IPS-18a (cell line): Measurements from ENCODE around the gene ZDHHC17.

Source experiments
- H3K27ac ChIP-seq: one replicate; pipeline ENCODE4 v1.5.1; 2013; ENCODE audit warnings: low read length
- H3K27me3 ChIP-seq: one replicate; pipeline ENCODE4 v1.6.1; 2013; ENCODE audit warnings: mild to moderate bottlenecking, low read length; ENCODE audit not compliant: control insufficient read depth, insufficient read depth
- H3K36me3 ChIP-seq: one replicate; pipeline ENCODE4 v1.6.1; 2013; ENCODE audit warnings: low read depth, low read length; ENCODE audit not compliant: control insufficient read depth
- H3K4me1 ChIP-seq: one replicate; pipeline ENCODE4 v1.6.1; 2013; ENCODE audit warnings: low read depth, low read length; ENCODE audit not compliant: control insufficient read depth
- H3K4me3 ChIP-seq: one replicate; pipeline ENCODE4 v1.5.1; 2013; ENCODE audit warnings: low read length
- H3K9ac ChIP-seq: one replicate; pipeline ENCODE4 v1.6.1; 2013; ENCODE audit warnings: mild to moderate bottlenecking, low read length, moderate library complexity
- H3K9me3 ChIP-seq: one replicate; pipeline ENCODE4 v1.6.1; 2013; ENCODE audit warnings: low read depth, low read length; ENCODE audit not compliant: control insufficient read depth

ZDHHC17 gene

DNA sequence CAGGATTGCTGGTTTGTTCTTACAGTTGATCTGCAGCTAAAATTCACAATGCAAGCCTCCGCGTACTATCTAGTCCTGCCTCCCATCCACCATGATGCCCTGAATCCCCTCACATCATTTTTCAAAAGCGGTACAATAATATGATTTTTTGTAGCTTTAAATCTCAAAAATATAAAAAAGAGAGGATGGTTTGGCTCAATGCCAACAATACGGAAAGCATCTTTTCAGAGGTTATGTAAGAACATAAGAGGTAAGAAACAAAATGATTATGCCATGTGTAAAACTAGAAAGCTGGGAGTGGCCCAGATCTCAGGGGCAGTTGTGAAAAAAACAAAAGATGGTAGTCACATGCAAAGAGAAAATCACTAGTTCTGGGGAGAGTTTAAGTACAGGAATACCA is 24.0 kb upstream of the ZDHHC17 start:
- Histone ChIP-seq H3K4me1 (no peaks in the 10 kb centered on the region), H3K27ac (no peak overlapping the region), H3K9ac (no peak overlapping the region), H3K36me3 (no peaks in the 10 kb centered on the region), H3K27me3 (no peaks in the 10 kb centered on the region), H3K9me3 (peaks cover 9% of the 10 kb centered on the region), H3K4me3 (no peak overlapping the region)

DNA sequence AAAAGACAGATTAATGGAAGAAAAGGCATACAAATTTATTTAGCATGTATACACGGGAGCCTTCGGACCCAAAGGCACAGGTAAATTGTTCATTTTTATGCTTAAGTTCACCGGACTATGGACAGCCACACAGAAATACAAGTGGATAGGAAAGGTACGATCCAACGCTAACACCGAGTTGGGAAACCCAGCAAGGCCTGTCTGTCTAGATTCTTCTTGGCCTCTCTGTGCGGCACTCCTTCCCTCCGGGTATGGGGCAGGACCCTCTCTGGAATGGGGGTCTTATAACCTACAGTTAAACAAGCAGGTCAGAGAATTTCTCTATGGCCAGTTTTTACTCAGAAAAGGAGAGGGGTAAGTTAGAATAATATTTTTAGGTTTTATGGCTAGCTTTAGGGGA is 23.4 kb upstream of the ZDHHC17 start:
- Histone ChIP-seq H3K4me1 (no peaks in the 10 kb centered on the region), H3K27ac (no peak overlapping the region), H3K9me3 (peaks cover 9% of the 10 kb centered on the region), H3K9ac (no peak overlapping the region), H3K4me3 (no peak overlapping the region), H3K27me3 (no peaks in the 10 kb centered on the region), H3K36me3 (no peaks in the 10 kb centered on the region)

DNA sequence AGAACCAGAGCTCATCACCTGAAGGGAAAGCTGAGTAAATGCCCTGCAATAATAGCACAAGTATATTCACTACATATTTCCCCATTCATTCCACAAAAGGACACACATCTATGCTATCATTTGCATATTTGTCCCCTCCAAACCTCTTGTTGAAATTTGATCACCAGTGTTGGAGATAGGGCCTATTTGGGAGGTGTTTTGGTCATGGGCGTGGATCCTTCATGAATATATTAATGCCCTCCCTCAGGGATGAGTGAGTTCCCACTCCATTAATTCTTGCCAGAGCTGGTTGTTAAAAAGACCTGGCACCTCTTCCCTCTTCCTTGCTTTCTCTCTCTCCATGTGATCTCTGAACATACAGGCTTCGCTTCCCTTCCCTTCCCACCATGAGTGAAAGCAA is 18.6 kb upstream of the ZDHHC17 start:
- Histone ChIP-seq H3K9me3 (no peaks in the 10 kb centered on the region), H3K9ac (no peak overlapping the region), H3K4me1 (no peaks in the 10 kb centered on the region), H3K27ac (no peak overlapping the region), H3K36me3 (no peaks in the 10 kb centered on the region), H3K4me3 (no peak overlapping the region), H3K27me3 (no peaks in the 10 kb centered on the region)

DNA sequence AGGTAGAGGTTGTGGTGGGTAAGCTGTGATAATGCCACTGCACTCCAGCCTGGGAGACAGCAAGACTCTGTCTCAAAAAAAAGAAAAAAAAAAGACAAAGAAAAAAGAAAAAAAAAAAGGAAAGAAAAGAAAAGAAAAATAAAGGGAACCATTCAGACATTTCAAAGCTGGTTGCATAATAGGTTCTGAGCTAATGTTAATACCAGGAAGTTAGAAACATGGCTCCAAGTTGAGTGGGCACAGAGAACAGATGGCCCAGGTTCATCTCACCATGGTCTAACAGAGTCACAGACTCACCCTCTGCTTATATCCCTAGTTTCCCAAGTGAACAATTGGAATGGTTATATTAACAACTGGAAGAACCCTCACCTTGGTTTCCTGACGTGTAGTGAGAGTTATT is 17.4 kb upstream of the ZDHHC17 start:
- Histone ChIP-seq H3K9me3 (no peaks in the 10 kb centered on the region), H3K4me1 (no peaks in the 10 kb centered on the region), H3K9ac (no peak overlapping the region), H3K27ac (no peak overlapping the region), H3K27me3 (no peaks in the 10 kb centered on the region), H3K4me3 (no peak overlapping the region), H3K36me3 (no peaks in the 10 kb centered on the region)

DNA sequence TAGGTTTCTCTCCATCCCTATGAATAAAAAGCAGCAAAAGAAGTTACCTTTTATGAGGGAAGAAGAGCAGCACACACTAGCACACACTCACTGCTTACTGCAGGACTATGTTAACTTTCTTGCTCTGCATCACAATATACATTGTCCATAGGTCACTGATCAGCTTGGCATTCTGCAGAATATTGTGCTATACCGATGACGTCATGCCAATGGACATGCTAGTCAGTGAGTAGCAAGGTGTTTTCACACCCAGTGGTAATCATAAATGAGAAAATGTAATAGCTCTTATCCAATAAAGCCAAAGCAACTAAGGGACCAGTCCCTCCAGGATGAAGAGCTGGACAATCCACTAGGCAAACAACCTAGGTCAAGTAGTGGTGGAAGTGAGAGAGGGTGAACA is 16.7 kb upstream of the ZDHHC17 start:
- H3K9me3 ChIP-seq, result no peaks in the 10 kb centered on the region
- no peaks in the 10 kb centered on the region for H3K36me3 ChIP-seq
- no peak overlapping the region for H3K4me3 ChIP-seq
- H3K9ac ChIP-seq, result no peak overlapping the region
- H3K27ac ChIP-seq, result no peak overlapping the region
- H3K4me1 ChIP-seq, result no peaks in the 10 kb centered on the region
- H3K27me3 ChIP-seq, result no peaks in the 10 kb centered on the region

DNA sequence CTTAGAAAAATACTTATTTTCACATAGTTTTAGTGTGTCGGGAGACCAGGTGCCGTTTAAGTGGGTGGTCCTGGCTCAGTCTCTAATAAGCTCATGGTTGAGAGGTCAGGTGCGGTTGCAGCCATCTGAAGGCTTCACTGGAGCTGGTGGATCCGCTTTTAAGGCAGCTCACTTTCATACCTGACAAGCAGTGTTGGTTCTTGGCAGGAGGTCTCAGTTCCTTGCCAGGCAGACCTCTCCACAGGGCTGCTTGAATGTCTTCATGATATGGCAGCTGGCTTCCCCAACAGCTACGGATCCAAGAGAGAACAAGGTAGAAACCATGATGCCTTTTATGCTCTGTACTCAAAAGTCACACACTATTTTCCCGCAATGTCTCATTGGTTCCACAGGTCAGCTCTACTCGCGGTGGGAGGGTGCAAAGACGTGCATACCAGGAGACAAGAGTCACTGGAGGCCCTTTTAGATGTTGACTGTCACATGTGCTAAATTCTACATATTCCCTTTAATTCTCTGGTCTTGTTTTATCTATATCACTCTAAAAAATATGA is 8.0 kb upstream of the ZDHHC17 start:
- H3K4me1 ChIP-seq, result no peaks in the 10 kb centered on the region
- no peak overlapping the region for H3K27ac ChIP-seq
- H3K9ac ChIP-seq, result no peak overlapping the region
- no peaks in the 10 kb centered on the region for H3K9me3 ChIP-seq
- no peak overlapping the region for H3K4me3 ChIP-seq
- no peaks in the 10 kb centered on the region for H3K27me3 ChIP-seq
- H3K36me3 ChIP-seq, result no peaks in the 10 kb centered on the region

DNA sequence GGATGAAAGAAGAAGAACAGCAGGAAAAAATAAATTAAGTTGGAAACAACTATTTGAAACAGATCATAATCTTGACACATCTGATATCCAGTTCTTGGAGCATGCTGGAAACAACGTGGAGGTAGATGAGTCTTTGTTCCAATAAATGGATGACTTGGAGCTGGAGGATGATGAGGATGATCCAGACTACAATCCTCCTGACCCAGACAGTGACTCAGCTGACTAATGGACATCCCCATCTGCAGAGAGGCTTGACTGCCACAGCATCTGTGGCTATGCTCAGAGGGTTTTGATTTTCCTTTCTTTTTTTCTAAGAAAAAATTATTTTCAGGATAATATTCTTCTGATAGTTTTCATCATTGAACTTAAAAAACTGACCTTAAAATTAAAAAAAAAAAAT is 6.2 kb upstream of the ZDHHC17 start:
- H3K9ac ChIP-seq, result no peak overlapping the region
- no peaks in the 10 kb centered on the region for H3K27me3 ChIP-seq
- no peaks in the 10 kb centered on the region for H3K9me3 ChIP-seq
- H3K4me1 ChIP-seq, result peaks cover 7% of the 10 kb centered on the region
- no peaks in the 10 kb centered on the region for H3K36me3 ChIP-seq
- H3K27ac ChIP-seq, result no peak overlapping the region
- no peak overlapping the region for H3K4me3 ChIP-seq

DNA sequence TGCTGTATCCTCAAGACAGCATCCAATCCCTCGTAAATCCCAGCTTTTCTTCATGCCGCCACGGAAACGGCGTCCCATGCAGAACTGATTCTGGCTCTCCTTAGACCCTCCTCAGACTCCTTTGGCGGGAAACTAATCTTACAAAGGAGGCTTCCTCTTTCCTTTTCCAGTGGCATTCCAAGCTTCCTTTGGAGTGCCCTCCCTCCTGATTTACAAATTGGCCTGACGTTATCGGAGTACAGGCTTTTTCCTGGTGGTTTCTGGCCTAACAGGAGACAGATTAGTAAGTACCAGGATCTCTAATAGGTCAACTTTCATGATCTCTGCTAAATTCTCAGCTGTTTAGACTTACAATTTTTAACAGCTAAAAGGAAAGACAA is 1.3 kb upstream of the ZDHHC17 start:
- Histone ChIP-seq H3K9me3 (no peaks in the 10 kb centered on the region), H3K27me3 (no peaks in the 10 kb centered on the region), H3K4me1 (peaks cover 19% of the 10 kb centered on the region), H3K27ac (peak overlapping the region; percentile 79), H3K9ac (peak overlapping the region; percentile 89), H3K4me3 (peak overlapping the region; percentile 95), H3K36me3 (no peaks in the 10 kb centered on the region)

DNA sequence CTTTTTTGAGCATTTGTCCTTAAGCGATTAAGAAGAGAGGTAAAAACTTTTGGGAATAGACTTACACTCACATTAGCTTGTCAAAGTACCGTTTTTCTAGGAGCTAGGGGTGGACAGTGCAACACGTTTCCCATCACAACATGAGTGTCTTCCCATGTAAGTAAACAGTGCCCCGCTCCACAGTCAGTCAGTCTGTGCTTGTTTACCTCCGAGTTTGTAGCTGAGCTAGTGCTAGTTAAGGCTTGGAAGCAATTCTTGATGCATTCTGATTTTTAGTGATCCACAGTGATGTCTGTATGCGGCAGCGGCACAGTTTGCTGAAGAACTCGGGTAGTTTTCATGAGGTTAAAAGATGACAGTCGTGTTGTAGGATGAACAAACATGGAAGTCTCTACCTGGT is 941 bp downstream of the ZDHHC17 start:
- peak overlapping the region; percentile 64 for H3K27ac ChIP-seq
- H3K4me1 ChIP-seq, result peaks cover 19% of the 10 kb centered on the region

DNA sequence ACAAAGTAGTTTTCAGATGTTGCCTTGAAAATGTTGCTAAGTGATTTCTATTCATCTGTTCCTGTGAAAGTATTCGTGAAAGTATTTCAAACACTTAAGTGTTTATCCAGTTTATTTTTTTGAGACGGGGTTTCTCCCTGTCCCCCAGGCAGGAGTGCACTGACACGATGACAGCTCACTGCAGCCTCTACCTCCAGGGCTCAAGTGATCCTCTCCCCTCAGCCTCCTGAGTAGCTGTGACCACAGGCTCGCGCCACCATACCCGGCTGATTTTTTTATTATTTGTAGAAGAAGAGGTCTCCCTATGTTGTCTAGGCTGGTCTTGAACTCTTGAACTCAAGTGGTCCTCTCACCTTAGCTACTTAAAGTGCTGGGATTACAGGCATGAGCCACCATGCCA is 1.7 kb downstream of the ZDHHC17 start:
- Histone ChIP-seq H3K9ac (no peak overlapping the region), H3K4me3 (peak overlapping the region; percentile 95), H3K4me1 (peaks cover 19% of the 10 kb centered on the region), H3K27me3 (no peaks in the 10 kb centered on the region), H3K27ac (no peak overlapping the region), H3K9me3 (no peaks in the 10 kb centered on the region), H3K36me3 (no peaks in the 10 kb centered on the region)

More for the DNA sequence above, 941 bp downstream of the ZDHHC17 start:
- Histone ChIP-seq H3K27me3 (no peaks in the 10 kb centered on the region), H3K9me3 (no peaks in the 10 kb centered on the region), H3K36me3 (no peaks in the 10 kb centered on the region), H3K9ac (peak overlapping the region; percentile 89), H3K4me3 (peak overlapping the region; percentile 95)

DNA sequence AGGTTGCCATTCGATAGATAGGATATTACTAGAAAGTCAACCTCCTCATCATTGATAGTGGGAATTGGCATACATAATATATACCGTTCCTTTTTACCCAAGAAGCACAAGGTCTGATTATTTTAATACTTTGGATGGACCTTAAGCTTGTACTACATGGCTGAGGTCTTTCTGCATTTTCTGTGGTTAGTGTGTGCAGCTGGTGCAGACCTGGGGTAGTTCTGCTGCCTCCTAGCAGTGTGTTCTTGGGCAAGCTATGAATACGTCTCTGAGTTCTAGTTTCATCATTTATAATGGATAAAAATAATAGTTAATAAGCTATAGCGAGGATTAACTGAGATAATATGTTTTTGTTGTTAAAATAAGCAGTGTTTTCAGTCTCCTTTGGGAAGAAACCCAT is 2.2 kb downstream of the ZDHHC17 start:
- no peaks in the 10 kb centered on the region for H3K36me3 ChIP-seq
- H3K27me3 ChIP-seq, result no peaks in the 10 kb centered on the region
- H3K9me3 ChIP-seq, result no peaks in the 10 kb centered on the region
- H3K4me1 ChIP-seq, result peaks cover 19% of the 10 kb centered on the region
- no peak overlapping the region for H3K9ac ChIP-seq
- no peak overlapping the region for H3K4me3 ChIP-seq
- no peak overlapping the region for H3K27ac ChIP-seq

DNA sequence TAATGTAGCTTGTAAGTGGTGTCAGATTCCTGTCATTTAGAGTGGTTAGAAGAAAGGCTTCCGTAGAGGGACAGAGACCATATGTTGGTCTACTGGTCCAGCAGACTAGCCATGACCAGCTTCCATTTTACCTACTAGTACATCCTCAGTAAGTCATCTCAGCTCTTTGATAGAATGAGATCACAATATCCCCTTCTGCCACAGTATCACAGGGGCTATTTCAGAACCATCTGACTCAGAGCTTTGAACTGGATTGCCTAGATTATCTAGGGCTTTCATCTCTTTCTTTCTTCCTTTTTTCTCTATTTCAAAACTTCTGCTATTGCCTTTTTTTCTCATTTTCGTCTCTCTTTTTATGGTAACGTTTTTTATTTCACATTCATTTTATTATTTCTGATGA is 4.7 kb downstream of the ZDHHC17 start:
- Histone ChIP-seq H3K9ac (no peak overlapping the region), H3K27ac (no peak overlapping the region)

More for the DNA sequence above, 4.7 kb downstream of the ZDHHC17 start:
- Histone ChIP-seq H3K4me3 (no peak overlapping the region), H3K27me3 (no peaks in the 10 kb centered on the region), H3K36me3 (no peaks in the 10 kb centered on the region), H3K4me1 (peaks cover 9% of the 10 kb centered on the region), H3K9me3 (no peaks in the 10 kb centered on the region)
